ENCODE data around the gene ZNRF3. TPM values are rescaled to one million over a fixed set of nuclear protein-coding genes. Genes with fewer than 3 reads are reported as not detected.

ZNRF3 gene
- total and polyA plus RNA-seq, 2 experiments from 2014 or later: 0.56 to 3.9 TPM

GRCh38 chr22:28995551-28995950 lies 112.2 kb downstream of the ZNRF3 start:
- H2AFZ ChIP-seq: no peak overlapping the region
- H3K27ac ChIP-seq: no peak overlapping the region
- H3K4me1 ChIP-seq (ENCODE audit: insufficient read depth): peaks cover 9% of the 10 kb centered on the region; the same call in 1 of the 2 replicates
- in situ Hi-C loops (cut with MboI): no loop called here
- 91 to 93% methylated on average over 2 of the region's 2 CpGs for WGBS, 2 experiments (ENCODE audit: low coverage in 1 of 2, low lambda C conversion rate in 2 of 2, missing lambda C conversion rate in 2 of 2)
- no peaks in the 10 kb centered on the region for H3K9me2 ChIP-seq (ENCODE audit: insufficient read depth)
- H3K79me2 ChIP-seq (ENCODE audit: insufficient read depth): no peaks in the 10 kb centered on the region
- TF ChIP-seq EZH2 (IDR thresholded peaks at IDR 0.05; ENCODE audit: insufficient read depth, poor library complexity, severe bottlenecking) (no peak), EZH2phosphoT487 (IDR thresholded peaks at IDR 0.05; ENCODE audit: insufficient read depth, low read depth) (no peak)
- H3K4me3 ChIP-seq: no peak overlapping the region
- no peak overlapping the region for H3K4me2 ChIP-seq (ENCODE audit: unreplicated experiment)
- H3K27me3 ChIP-seq (replicated peaks; ENCODE audit: insufficient read depth): no peaks in the 10 kb centered on the region
- no peaks in the 10 kb centered on the region for H3K36me3 ChIP-seq (ENCODE audit: low read depth)
- no peaks in the 10 kb centered on the region for H4K20me1 ChIP-seq (ENCODE audit: insufficient read depth)
- no peak for DNase-seq
- H3F3A ChIP-seq (ENCODE audit: insufficient read depth): no peaks in the 10 kb centered on the region
- no peaks in the 10 kb centered on the region for H3K9me3 ChIP-seq (ENCODE audit: low read depth)
- no peak overlapping the region for H3K9ac ChIP-seq

- H3K79me2 ChIP-seq (ENCODE audit: insufficient read depth): no peaks in the 10 kb centered on the region
- H3K36me3 ChIP-seq (ENCODE audit: low read depth): no peaks in the 10 kb centered on the region
- H3K4me3 ChIP-seq: no peak overlapping the region
- in situ Hi-C loops (cut with MboI): no loop called here
- H3K9me3 ChIP-seq (ENCODE audit: low read depth): no peaks in the 10 kb centered on the region
- H3K4me2 ChIP-seq (ENCODE audit: unreplicated experiment): no peak overlapping the region
- no peaks in the 10 kb centered on the region for H3K27me3 ChIP-seq (replicated peaks; ENCODE audit: insufficient read depth)
- H3K4me1 ChIP-seq (ENCODE audit: insufficient read depth): peaks cover 9% of the 10 kb centered on the region; the same call in 1 of the 2 replicates
- no peak for DNase-seq
- H2AFZ ChIP-seq: no peak overlapping the region
- H3K9ac ChIP-seq: no peak overlapping the region
- H4K20me1 ChIP-seq (ENCODE audit: insufficient read depth): no peaks in the 10 kb centered on the region
- TF ChIP-seq EZH2 (IDR thresholded peaks at IDR 0.05; ENCODE audit: insufficient read depth, poor library complexity, severe bottlenecking) (no peak), EZH2phosphoT487 (IDR thresholded peaks at IDR 0.05; ENCODE audit: insufficient read depth, low read depth) (no peak)
- H3F3A ChIP-seq (ENCODE audit: insufficient read depth): no peaks in the 10 kb centered on the region
- no peak overlapping the region for H3K27ac ChIP-seq
- no peaks in the 10 kb centered on the region for H3K9me2 ChIP-seq (ENCODE audit: insufficient read depth)
- 83 to 91% methylated on average over 3 of the region's 3 CpGs for WGBS, 2 experiments (ENCODE audit: low coverage in 1 of 2, low lambda C conversion rate in 2 of 2, missing lambda C conversion rate in 2 of 2)
Measured at GRCh38 chr22:28997342-28997741, 114.0 kb downstream of the ZNRF3 start.

DNA sequence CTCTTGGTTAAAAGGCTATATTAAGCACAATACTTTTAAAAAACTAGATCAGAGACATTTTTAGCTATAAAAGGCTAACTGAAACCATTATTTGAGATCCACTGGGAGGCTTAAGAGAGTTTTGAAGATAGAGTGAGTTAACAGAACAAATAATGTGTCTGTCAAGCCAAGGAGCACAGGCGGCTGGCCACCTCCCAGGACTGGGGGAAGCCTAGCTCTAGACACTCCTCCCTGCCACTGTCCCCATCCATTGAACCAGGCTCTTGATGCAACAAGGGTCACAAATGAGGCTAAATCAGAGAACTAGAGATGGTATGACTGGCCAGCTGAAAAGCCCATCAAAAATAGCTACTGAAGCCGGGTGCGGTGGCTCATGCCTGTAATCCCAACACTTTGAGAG lies 115.3 kb downstream of the ZNRF3 start:
- no peaks in the 10 kb centered on the region for H3K9me2 ChIP-seq (ENCODE audit: insufficient read depth)
- no peaks in the 10 kb centered on the region for H4K20me1 ChIP-seq (ENCODE audit: insufficient read depth)
- no peak overlapping the region for H3K4me3 ChIP-seq
- H3K9me3 ChIP-seq (ENCODE audit: low read depth): no peaks in the 10 kb centered on the region
- H3K27me3 ChIP-seq (replicated peaks; ENCODE audit: insufficient read depth): no peaks in the 10 kb centered on the region
- 85 to 89% methylated on average over 3 of the region's 3 CpGs for WGBS, 2 experiments (ENCODE audit: low coverage in 1 of 2, low lambda C conversion rate in 2 of 2, missing lambda C conversion rate in 2 of 2)
- H3K79me2 ChIP-seq (ENCODE audit: insufficient read depth): no peaks in the 10 kb centered on the region
- no peak overlapping the region for H3K9ac ChIP-seq
- in situ Hi-C loops (cut with MboI): no loop called here
- H3F3A ChIP-seq (ENCODE audit: insufficient read depth): no peaks in the 10 kb centered on the region
- DNase-seq: no peak
- H3K27ac ChIP-seq: no peak overlapping the region
- H3K4me1 ChIP-seq (ENCODE audit: insufficient read depth): peaks cover 9% of the 10 kb centered on the region; the same call in 1 of the 2 replicates
- no peak overlapping the region for H3K4me2 ChIP-seq (ENCODE audit: unreplicated experiment)
- TF ChIP-seq EZH2phosphoT487 (IDR thresholded peaks at IDR 0.05; ENCODE audit: insufficient read depth, low read depth): no peak
- no peak for TF ChIP-seq EZH2 (IDR thresholded peaks at IDR 0.05; ENCODE audit: insufficient read depth, poor library complexity, severe bottlenecking)
- H3K36me3 ChIP-seq (ENCODE audit: low read depth): no peaks in the 10 kb centered on the region
- H2AFZ ChIP-seq: no peak overlapping the region

DNA sequence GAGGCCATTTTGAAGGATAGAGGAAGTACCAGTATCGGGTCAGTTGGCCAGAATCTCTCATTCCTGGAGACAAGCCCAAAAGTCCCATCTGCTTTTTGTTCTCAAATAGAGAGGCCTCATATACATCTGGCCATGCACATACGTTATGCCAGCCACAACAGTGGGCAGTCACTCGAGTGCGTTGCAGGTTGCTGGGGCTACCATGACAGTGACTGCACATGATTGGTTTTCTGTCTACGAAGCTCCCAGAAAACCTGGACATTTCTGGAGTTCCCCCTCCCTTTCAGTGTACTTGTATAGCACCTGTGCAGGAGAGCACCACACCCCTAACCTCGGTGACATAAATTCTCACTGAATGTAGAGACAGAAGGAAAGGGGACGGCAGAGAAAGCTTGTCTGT lies 116.1 kb downstream of the ZNRF3 start:
- Histone ChIP-seq H4K20me1 (ENCODE audit: insufficient read depth) (no peaks in the 10 kb centered on the region), H3K27ac (no peak overlapping the region), H3K4me3 (no peak overlapping the region), H3K9me2 (ENCODE audit: insufficient read depth) (no peaks in the 10 kb centered on the region), H3K27me3 (replicated peaks; ENCODE audit: insufficient read depth) (no peaks in the 10 kb centered on the region), H3K9ac (no peak overlapping the region), H3F3A (ENCODE audit: insufficient read depth) (no peaks in the 10 kb centered on the region), H3K36me3 (ENCODE audit: low read depth) (no peaks in the 10 kb centered on the region), H3K9me3 (ENCODE audit: low read depth) (no peaks in the 10 kb centered on the region), H2AFZ (no peak overlapping the region), H3K4me2 (ENCODE audit: unreplicated experiment) (no peak overlapping the region), H3K4me1 (ENCODE audit: insufficient read depth) (peaks cover 9% of the 10 kb centered on the region; the same call in 1 of the 2 replicates), H3K79me2 (ENCODE audit: insufficient read depth) (no peaks in the 10 kb centered on the region)
- DNase-seq: no peak
- 90% methylated on average over 7 of the region's 7 CpGs for WGBS, 2 experiments (ENCODE audit: low coverage in 1 of 2, low lambda C conversion rate in 2 of 2, missing lambda C conversion rate in 2 of 2)
- TF ChIP-seq EZH2phosphoT487 (IDR thresholded peaks at IDR 0.05; ENCODE audit: insufficient read depth, low read depth) (no peak), EZH2 (IDR thresholded peaks at IDR 0.05; ENCODE audit: insufficient read depth, poor library complexity, severe bottlenecking) (no peak)
- in situ Hi-C loops (cut with MboI): no loop called here
